Inflammatory macrophage treated with lipopolysaccharide for 4 hours (primary cell): ENCODE data around the gene FBXO47.

Source experiments
- DNase-seq: peaks from one replicate; pipeline ENCODE4 v3.0.0-alpha.2; 2020

FBXO47 gene

DNA sequence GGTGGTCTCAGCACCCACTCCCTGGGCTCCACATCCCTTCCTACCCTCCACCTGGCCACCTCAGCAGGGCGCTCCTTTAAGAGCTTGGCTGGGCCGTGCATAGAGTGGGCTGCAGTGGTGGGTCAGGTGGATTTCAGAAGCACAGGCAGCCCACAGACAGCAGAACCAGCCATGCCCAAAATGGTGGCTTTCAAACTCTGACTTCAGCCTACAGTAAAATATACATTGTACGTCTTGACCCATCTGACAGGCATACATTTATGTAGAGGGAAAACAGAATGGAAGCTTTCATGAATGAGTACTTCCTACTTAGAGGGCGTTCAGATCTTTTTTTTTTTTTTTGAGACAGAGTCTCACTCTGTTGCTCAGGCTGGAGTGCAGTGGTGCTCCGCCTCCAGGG is 67.8 kb downstream of the FBXO47 start:
- peak; percentile 23 for DNase-seq

DNA sequence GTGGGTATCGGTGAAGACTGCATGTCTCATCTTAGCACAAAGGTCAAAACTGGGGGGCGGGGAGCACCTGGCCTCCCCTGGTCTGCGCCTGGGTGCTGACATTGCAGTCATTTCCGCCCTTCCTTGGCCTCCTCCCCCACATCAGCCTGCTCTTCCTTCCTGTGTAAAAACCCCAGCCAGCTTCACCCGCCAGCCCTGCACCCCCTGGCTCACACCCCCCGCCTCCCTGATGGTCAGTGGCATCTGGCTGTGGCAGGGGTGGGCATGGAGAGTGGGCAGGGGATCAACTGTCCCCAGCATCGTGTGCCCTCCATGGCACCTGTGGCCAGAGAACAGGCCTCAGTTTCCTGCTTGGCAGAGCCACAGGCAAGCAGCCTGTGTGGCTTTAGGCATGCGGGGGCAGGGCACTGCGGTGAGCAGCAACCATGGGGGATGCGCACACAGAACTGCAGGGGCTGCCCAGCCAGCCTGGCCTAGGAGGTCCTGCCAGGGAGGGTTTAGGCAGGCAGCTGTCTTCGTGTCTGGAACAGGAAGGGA is 68.3 kb downstream of the FBXO47 start:
- DNase-seq: peak; percentile 67

DNA sequence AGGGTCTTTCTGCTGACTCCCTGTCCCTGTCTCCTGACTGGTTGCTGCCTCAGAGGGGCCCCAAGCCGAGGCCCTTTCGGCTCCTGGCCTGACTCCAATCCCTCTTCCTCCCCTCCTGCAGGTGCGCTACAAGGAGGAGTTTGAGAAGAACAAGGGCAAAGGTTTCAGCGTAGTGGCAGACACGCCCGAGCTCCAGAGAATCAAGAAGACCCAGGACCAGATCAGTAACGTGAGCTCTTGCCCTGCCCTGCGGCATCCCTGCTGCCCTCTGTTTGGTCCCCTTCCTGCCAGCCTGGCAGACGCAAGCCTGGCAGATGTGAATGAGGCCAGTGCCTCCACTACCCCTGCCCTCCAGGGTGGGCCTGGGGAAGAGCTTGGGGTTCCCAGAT is 68.9 kb downstream of the FBXO47 start:
- DNase-seq: no peak

DNA sequence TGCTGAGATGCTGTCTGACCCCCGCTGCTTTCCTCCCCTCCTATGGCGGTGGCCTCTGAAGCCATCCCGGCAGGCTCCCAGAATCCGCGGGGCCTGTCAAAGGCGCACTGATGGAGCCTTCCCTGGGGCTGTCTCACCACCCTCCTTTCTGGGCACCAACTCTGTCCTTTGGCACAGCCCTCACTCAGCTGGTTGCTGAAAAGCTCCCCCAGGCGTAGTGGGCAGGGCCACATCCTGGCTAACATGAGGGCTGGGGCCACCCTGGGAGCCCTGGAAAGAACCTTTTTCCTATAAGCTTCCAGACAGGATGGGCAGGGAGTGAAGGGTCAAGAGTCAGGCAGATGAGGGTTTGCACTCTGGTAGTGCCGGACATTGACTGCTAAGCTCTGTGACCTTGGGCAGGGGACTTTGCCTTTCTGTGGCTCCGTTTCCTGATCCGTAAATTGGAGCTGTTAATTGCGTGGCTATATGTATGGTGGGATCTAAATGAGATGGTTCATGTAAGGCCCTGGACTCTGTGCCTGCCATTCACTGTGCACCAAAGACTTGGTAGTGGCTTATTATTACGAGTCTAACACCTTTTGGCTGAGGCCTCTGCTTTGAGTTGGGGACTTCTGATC is 69.4 kb downstream of the FBXO47 start:
- no peak for DNase-seq

DNA sequence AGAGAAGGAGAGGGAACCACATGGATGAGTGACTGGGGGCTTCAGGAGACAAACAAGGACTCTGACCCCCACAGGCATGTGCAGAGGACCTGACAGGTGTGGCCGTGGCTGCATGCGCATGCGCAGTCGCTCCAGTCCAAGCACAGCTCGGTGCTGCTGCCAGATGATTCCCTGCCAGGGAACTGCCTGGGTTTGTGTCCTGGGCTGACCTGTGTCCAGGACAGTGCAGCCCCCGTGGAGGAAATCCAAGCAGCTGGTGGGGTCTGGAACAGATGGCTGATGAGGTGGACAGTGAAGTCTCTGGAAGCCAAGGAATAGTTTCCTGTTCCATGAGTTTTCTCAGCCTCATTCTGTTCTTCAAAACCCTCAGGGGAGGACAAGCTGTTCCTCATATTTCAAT is 70.0 kb downstream of the FBXO47 start:
- no peak for DNase-seq

DNA sequence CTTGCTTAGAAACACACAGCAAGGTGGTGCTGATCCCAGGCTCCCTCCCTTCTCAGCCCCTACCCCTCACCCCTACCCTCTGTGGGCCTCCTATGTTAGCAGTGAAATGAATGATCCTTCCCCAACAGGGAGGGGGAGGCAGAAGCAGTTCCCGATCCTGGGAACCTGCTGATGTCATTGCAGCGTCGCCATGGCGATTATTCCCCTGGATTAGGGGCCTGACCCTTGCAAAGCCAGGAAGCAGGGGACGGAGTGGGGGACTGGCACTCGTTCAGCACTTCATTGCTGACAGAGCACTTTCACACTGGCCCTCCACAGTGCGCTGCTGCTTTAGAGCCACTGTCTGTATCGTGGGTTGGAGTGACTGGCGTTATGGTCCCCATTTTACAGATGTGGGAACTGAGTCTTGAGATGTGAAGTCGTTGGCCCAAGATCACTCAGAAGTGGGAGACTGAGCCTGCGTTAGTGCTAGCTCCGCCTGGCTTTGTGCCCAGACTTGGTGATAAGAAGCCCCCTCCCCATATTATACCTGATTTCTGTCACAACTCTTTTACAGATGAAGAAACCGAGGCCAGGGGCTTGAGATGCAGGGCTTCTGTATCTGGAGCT is 70.8 kb downstream of the FBXO47 start:
- DNase-seq: no peak

DNA sequence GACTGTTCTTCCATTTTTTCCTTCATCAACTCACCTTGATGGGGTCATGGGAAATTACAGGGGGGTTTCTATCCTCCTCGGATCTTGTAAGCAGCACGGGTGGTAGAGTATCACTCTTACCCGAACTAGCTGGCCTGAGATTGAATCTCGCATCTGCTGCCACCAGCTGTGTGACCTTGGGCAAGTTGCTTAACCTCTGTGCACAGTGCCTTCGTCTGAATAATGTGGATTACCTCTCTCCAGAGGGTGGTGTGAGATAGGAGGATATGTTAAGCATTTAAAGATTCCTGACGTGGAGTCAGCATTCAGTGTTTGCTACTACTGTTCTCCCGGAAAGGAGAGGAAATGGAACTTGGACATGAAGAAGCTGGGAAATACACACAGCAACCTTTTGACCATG is 72.9 kb downstream of the FBXO47 start:
- no peak for DNase-seq

DNA sequence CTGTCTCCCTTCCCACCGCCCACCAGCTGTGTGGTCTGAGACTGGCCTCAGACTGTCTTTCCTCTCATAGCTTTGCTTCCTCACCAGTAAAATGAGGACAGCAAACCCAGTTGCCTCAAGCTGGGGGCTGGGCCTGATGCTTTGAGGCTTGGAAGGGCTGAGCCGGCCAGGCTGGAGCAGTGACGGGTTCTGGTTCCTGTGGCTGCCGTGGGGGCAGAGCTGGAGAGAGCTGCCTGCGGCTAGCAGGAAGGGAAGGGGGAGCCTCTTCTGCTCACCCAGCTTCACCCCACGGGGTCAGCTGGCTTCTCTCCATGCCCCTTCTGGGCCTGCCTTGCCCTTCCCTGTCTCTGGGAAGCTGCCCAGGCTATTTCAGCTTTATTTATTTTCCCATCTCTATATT is 73.6 kb downstream of the FBXO47 start:
- DNase-seq: peak; percentile 71

DNA sequence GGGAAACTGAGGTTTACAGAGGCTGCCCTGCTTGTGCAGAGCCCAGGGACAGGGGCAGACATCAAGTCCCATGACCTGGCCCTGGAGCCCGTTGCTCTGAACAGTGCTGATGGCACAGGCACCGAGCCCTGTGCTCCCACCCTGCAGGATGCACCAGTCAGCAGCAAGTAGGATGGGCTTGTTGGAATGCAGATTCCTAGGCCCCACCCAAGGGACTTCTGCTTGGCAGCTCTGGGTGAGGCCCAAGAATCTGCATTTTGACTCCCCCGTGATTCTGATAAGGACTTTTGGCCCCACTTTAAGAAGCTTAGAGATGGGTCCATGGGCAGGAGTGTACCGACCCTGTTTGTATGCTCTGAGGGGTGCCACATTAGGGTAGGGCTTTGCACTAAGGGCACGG is 74.1 kb downstream of the FBXO47 start:
- no peak for DNase-seq

DNA sequence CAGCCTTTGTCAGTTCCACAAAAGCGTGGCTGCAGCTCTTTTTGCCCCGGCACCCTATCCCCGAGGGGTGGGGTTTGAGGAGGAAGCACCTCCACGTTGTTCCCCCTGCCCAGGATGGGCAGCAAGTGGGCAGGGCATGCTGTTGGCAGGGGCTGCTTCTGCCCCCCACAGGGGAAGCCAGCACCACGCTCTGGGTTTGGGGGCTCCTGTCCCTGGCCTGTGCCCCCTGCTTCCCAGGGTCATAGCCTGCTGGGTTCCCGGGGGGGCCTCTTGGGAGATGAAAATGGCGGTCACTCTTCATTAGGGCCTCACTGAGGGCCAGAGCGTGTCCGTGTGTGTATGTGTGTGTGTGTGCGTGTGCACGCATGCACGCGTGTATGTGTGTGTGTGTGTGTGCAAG is 74.6 kb downstream of the FBXO47 start:
- DNase-seq: no peak

DNA sequence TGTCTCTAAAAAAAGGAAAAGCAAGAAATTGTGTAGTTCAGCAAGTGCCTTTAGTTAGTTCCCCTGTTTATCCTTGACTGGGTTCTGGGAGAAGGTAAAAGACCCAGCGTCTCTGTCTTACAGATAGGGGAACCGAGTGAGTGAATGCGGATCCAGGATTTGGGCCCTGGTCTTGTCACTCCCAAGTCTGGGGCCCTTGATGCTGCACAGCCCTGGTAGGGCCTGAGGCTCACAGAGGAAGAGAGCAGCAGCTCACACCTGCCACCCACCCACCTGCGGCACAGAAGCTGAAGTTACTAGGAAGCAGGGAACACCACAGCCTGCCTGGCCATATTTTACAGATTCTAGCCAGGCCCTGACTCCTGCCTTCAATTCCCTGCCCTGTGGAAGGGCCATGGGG is 75.1 kb downstream of the FBXO47 start:
- no peak for DNase-seq

DNA sequence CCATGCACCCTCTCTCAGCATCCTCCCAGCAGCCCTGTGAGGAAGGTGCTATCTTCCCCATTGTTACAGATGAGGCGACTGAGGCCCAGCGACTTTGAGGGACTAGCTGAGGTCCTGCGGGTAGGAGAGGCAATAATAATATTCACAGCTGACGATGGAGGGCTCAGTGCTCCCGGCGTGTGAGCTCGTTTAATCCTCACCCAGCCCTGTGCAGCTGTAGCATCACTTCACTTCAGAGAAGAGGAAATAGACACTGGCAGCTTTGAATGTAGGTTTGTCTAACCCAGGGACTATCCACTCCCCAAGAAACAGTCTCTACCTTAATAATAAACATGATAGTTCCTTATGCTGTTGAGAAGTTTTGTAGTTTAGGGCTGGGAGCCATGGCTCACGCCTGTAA is 75.8 kb downstream of the FBXO47 start:
- DNase-seq: no peak

DNA sequence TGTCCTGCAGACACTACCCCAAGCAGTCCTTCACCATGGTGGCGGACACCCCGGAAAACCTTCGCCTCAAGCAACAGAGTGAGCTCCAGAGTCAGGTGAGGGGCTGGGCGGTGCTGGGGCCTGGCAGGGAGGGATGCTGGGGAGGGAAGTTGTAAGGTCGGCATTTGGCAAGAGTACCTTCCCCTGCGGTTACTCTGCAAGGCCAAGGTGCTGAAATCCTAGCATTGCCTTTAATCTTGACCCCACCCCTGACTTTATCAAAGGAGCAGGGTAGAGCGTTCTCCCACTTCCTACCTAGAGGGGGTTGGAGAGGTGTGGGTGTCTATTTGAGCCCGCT is 76.8 kb downstream of the FBXO47 start:
- DNase-seq: no peak

DNA sequence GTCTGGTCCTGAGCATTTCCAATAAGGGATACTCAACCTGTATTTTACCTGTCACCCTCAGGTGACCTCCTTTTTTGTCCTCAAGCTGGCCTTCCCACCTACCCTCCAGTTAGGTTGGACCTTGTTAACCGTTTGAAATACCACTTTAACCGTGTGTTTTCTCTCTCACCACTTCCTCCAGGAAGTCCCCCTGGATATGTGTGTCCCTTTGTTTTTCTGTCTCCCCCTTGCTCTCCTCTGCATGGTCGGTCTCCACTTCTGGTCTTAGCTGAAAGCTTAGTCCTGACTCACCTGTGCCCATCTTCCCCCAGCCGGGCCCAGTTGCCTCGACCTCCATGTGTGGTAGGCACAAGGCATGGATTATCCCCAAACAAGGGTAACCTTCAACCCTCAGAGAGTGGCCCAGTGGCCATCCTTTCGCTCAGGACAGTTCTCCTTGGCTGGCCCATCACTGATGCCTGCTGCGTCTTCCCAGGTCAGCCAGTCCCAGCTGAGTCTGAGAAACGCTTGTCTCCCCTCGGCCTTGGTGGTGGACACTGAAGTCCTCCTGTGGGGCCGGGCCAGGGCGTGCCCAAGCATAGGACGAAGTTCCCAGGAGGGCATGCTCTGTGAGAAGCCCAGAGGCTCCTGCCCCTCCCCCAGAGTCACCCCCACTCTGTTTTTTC is 77.3 kb downstream of the FBXO47 start:
- no peak for DNase-seq

DNA sequence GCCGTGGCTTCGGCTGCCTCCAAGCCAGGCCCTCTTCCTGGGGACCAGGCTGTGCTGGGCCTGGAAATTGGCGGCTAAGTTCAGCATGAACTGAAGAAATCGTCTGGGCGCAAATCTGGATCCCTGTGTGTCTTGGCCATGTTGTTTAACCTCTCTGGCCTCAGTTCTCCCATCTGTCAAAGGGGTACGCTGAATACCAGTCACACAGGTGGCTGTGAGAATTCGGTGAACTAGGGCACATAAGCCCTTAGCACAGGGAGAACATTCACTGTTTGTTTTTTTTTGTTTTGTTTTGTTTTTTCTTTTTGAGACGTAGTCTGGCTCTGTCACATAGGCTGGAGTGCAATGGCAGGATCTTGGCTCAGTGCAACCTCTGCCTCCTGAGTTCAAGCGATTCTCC is 78.4 kb downstream of the FBXO47 start:
- DNase-seq: no peak

DNA sequence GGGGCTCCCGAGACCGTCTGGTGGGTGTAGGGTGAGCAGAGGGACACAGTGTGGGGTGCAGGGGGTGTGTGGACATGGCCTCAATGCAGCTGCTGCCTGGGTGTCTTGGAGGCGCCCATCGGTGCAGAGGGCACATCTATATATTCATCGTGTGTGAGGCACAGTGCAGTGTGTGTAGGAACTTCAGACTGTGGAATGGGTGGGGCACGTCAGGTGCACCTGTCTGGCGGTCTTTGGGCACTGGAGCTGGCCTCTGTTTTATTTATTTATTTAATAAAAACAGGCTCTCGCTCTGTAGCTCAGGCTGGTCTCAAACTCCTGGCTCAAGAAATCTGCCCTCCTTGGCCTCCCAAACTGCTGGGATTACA is 80.6 kb downstream of the FBXO47 start:
- no peak for DNase-seq
